ENCODE measurements around the gene RALA.

The RALA gene

GRCh38 chr7:39642896-39643295 lies 19.5 kb downstream of the RALA start:
- Histone ChIP-seq H3K27ac (ENCODE audit: low read depth, low read length, poor library complexity, severe bottlenecking) (no peak overlapping the region), H3K4me2 (ENCODE audit: low read length) (no peak overlapping the region), H3K27me3 (ENCODE audit: insufficient read depth, low read length) (no peaks in the 10 kb centered on the region), H3K4me1 (ENCODE audit: insufficient read depth, low read length, severe bottlenecking) (no peaks in the 10 kb centered on the region), H3K9me2 (ENCODE audit: low read depth, low read length) (no peaks in the 10 kb centered on the region), H3K9ac (ENCODE audit: low read length) (no peak overlapping the region), H2AFZ (ENCODE audit: low read length) (no peak overlapping the region), H3K36me3 (ENCODE audit: insufficient read depth, low read length) (0 out of 2 replicates have a peak, but pooled peaks cover 8% of the 10 kb centered on the region), H3K4me3 (ENCODE audit: low read depth, low read length, poor library complexity, severe bottlenecking) (no peak overlapping the region), H4K20me1 (ENCODE audit: insufficient read depth, low read length) (no peaks in the 10 kb centered on the region; the same call in 1 of the 2 replicates), H3K79me2 (ENCODE audit: insufficient read depth, low read length) (peaks cover 49% of the 10 kb centered on the region), H3F3A (ENCODE audit: insufficient read depth, low read length) (no peaks in the 10 kb centered on the region), H3K9me3 (ENCODE audit: low read length) (no peaks in the 10 kb centered on the region)
- TF ChIP-seq EZH2 (IDR thresholded peaks at IDR 0.05; ENCODE audit: borderline replicate concordance, low read length) (no peak), CTCF (IDR thresholded peaks at IDR 0.05; ENCODE audit: low read length) (no peak)

- Histone ChIP-seq H4K20me1 (ENCODE audit: insufficient read depth, low read length) (no peaks in the 10 kb centered on the region; the same call in 1 of the 2 replicates), H3K4me3 (ENCODE audit: low read depth, low read length, poor library complexity, severe bottlenecking) (no peak overlapping the region)
These were observed 20.8 kb downstream of the RALA start for GRCh38 chr7:39644170-39644569.

GRCh38 chr7:39645482-39646407 lies 22.4 kb downstream of the RALA start:
- H3K4me3 ChIP-seq (ENCODE audit: low read depth, low read length, poor library complexity, severe bottlenecking), result no peak overlapping the region
- no peaks in the 10 kb centered on the region for H3K4me1 ChIP-seq (ENCODE audit: insufficient read depth, low read length, severe bottlenecking)
- TF ChIP-seq CTCF (IDR thresholded peaks at IDR 0.05; ENCODE audit: low read length), result no peak
- TF ChIP-seq EZH2 (IDR thresholded peaks at IDR 0.05; ENCODE audit: borderline replicate concordance, low read length), result no peak
- H3K27ac ChIP-seq (ENCODE audit: low read depth, low read length, poor library complexity, severe bottlenecking), result no peak overlapping the region
- no peaks in the 10 kb centered on the region for H3K36me3 ChIP-seq (ENCODE audit: insufficient read depth, low read length)
- H4K20me1 ChIP-seq (ENCODE audit: insufficient read depth, low read length), result no peaks in the 10 kb centered on the region; the same call in 1 of the 2 replicates
- no peak overlapping the region for H3K4me2 ChIP-seq (ENCODE audit: low read length)
- H3F3A ChIP-seq (ENCODE audit: insufficient read depth, low read length), result no peaks in the 10 kb centered on the region
- H3K27me3 ChIP-seq (ENCODE audit: insufficient read depth, low read length), result no peaks in the 10 kb centered on the region
- H3K9me2 ChIP-seq (ENCODE audit: low read depth, low read length), result no peaks in the 10 kb centered on the region
- no peak overlapping the region for H2AFZ ChIP-seq (ENCODE audit: low read length)
- no peaks in the 10 kb centered on the region for H3K9me3 ChIP-seq (ENCODE audit: low read length)
- H3K9ac ChIP-seq (ENCODE audit: low read length), result no peak overlapping the region
- H3K79me2 ChIP-seq (ENCODE audit: insufficient read depth, low read length), result peaks cover 29% of the 10 kb centered on the region

More at GRCh38 chr7:39644170-39644569, 20.8 kb downstream of the RALA start:
- Histone ChIP-seq H3F3A (ENCODE audit: insufficient read depth, low read length) (no peaks in the 10 kb centered on the region), H3K9me3 (ENCODE audit: low read length) (no peaks in the 10 kb centered on the region), H3K36me3 (ENCODE audit: insufficient read depth, low read length) (0 out of 2 replicates have a peak, but pooled peaks cover 3% of the 10 kb centered on the region), H3K9ac (ENCODE audit: low read length) (no peak overlapping the region), H3K27me3 (ENCODE audit: insufficient read depth, low read length) (no peaks in the 10 kb centered on the region), H3K9me2 (ENCODE audit: low read depth, low read length) (no peaks in the 10 kb centered on the region), H3K79me2 (ENCODE audit: insufficient read depth, low read length) (peaks cover 39% of the 10 kb centered on the region), H2AFZ (ENCODE audit: low read length) (no peak overlapping the region), H3K4me1 (ENCODE audit: insufficient read depth, low read length, severe bottlenecking) (no peaks in the 10 kb centered on the region), H3K27ac (ENCODE audit: low read depth, low read length, poor library complexity, severe bottlenecking) (no peak overlapping the region), H3K4me2 (ENCODE audit: low read length) (no peak overlapping the region)
- TF ChIP-seq EZH2 (IDR thresholded peaks at IDR 0.05; ENCODE audit: borderline replicate concordance, low read length) (no peak), CTCF (IDR thresholded peaks at IDR 0.05; ENCODE audit: low read length) (no peak)
